ENCODE results near the gene NRCAM.
"Not testable (repeated sequence)": the region's sequence is repeated elsewhere in the genome, so short reads cannot be mapped to it uniquely, and the experiment has no call there.

Gene NRCAM

DNA sequence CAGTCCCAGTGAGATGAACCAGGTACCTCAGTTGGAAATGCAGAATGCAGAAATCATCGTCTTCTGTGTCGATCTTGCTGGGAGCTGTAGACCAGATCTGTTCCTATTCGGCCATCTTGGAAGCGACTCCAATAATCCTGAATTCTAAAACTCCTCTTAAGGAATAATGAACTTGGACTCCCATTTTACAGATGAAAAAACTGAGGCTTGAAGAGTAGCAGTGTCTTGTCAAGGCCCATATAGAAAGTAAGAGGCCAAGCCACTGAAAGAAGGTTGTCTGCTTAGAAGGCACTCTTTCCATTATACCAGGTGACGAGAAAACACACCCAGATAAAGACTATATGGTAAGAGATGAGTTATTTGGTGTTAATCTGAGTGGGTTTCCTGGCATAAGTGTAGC lies 177.5 kb downstream of the NRCAM start:
- DNase-seq (ENCODE audit: low spot score), result no peak

- DNase-seq (ENCODE audit: low spot score), result no peak
Measured at GRCh38 chr7:108278281-108278680, 178.0 kb downstream of the NRCAM start.

GRCh38 chr7:108274447-108274846 lies 181.8 kb downstream of the NRCAM start:
- DNase-seq (ENCODE audit: low spot score), result not testable (repeated sequence)

- not testable (repeated sequence) for DNase-seq (ENCODE audit: low spot score)
Measured at GRCh38 chr7:108272891-108273290, 183.3 kb downstream of the NRCAM start.

- no peak for DNase-seq (ENCODE audit: low spot score)
Measured at GRCh38 chr7:108270385-108271015, 185.7 kb downstream of the NRCAM start.

- no peak for DNase-seq (ENCODE audit: low spot score)
Measured at GRCh38 chr7:108268200-108268820, 187.9 kb downstream of the NRCAM start.

DNA sequence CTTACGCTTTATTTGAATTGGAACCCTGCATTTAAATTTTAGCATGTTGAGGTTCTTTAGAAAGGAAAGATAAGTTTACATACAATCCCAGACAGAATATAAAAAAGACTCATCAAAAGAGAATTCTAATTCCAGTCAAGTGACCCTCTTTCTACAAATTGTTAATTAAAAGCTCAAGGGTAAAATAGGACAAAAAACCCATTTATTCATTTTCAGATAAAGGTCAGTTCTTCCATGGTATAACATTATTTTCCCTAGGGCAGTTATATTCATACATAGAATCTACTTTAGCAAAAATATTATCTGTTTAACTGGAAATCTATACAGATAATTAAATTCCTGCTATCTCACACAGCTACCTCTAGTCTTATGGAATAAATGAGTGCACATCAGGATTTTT lies 188.6 kb downstream of the NRCAM start:
- DNase-seq (ENCODE audit: low spot score), result no peak

- DNase-seq (ENCODE audit: low spot score), result no peak
Measured at GRCh38 chr7:108266491-108266890, 189.7 kb downstream of the NRCAM start.

GRCh38 chr7:108266035-108266434 lies 190.2 kb downstream of the NRCAM start:
- no peak for DNase-seq (ENCODE audit: low spot score)

DNA sequence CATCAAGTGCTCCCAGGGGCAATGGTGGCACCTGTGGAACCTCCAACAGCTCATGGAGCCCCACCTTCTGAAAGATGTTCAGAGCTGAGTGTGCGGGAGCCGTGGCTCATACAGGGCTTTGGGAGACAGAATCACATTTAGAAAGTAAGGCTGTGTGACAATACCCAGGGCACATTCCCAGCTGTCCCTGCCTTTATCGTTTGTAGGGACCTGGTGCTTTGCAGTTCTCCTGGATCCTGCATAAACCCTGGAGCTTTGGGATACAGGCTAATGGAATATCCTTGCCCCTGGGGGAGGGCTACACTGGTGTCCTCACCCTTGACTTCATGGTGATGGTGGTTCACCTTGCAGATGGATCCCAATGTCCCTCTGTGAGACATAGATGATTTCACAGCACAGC lies 191.2 kb downstream of the NRCAM start:
- DNase-seq (ENCODE audit: low spot score), result no peak

DNA sequence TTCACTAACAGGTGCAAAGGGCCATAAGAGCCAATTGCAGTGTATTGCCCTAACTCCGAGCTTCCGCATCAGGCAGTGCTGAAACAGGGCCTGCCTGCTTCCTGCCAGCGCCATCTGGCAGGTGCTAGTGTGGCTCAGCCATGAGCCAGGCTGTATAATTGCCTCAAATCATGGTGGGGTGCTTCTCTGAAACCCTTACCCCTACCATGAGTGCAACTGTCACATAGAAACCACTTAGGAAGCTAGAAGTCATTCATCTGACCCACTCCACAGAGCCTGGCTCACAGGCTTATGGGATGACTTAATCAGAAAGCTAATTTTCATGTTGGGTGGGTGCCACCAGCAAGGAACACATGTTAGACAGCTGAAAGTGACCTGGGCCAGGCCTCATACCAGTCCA lies 192.8 kb downstream of the NRCAM start:
- no peak for DNase-seq (ENCODE audit: low spot score)

DNA sequence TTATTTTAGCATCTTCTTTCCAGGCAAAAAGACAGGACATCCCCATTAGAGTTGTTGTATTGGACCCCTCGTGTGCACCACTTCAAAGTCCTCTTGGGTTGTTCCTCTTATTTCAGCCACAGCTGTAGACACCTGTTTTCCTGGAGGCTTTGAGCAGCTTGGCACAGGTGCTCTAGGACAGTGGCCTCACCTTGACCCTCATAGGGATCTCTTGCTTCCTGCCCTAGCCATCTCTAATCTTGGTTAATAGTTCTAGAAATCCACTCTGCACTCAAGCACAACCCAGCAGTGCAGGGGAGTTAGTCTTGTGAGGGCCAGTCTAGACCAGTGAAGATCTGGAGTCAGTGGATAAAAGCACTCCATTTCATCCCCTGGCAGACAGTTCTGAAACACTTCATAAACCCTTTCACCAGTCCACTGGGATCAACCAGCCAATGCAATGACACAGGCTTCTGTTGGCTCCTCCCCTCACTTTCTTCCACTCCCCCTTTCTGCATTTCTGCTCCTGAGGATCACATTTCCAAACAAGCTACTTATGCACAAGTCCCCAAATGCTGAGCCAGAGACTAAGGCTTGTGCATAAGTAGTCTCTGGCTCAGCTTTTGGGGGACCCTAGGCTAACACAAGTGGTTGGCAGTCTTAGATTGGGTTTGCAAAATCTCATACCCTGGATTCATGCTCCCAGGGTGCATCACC lies 194.5 kb downstream of the NRCAM start:
- DNase-seq (ENCODE audit: low spot score), result no peak

DNA sequence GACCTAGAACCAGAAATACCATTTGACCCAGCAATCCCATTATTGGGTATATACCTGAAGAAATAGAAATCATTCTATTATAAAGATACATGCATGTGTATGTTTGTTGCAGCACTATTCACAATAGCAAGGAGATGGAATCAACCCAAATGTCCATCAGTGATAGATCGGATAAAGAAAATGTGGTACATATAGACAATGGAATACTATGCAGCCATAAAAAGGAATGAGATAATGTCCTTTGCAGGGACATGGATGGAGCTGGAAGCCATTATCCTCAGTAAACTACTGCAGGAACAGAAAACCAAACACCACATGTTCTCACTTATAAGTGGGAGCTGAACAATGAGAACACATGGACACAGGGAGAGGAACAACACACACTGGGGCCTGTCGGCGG lies 196.8 kb downstream of the NRCAM start:
- DNase-seq (ENCODE audit: low spot score), result not testable (repeated sequence)

GRCh38 chr7:108257954-108258353 lies 198.3 kb downstream of the NRCAM start:
- DNase-seq (ENCODE audit: low spot score), result no peak

- no peak for DNase-seq (ENCODE audit: low spot score)
Measured at GRCh38 chr7:108254259-108254658, 202.0 kb downstream of the NRCAM start.

DNA sequence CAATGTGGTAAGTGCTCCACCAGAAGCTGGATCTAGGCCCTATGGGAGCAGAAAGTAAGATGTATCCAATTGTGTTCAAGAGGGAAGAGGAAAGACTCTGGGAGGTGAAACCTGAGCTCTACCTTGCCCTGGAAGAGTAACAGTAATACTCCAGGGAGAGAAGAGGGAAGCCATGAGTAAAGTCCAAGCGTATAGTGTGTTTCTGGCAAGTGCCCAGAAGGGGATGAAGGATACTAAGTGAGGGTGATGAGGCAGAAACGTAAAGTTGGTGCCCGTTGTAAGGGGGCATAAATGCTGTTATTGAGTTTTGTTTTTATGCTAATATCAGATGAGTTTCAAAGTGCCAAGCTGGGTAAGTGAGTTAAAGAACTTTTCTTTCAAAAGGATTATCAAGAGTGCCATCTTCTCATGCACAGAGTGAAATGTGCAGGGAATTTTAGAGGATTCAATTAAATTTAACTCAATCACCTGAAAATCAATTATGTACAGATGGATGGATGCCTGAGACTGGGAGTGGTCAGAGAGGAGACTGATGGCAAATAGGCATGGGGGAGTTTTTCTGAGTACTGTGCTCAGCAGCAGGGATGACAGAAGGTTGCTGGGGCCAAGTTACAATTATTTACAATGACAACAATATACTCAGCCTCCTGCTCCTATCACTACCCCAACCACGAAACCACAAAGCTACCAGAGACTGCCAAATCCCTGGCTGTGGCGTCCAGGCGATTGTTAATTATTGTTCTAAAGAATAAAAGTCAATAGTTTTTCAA lies 202.8 kb downstream of the NRCAM start:
- DNase-seq (ENCODE audit: low spot score), result no peak

DNA sequence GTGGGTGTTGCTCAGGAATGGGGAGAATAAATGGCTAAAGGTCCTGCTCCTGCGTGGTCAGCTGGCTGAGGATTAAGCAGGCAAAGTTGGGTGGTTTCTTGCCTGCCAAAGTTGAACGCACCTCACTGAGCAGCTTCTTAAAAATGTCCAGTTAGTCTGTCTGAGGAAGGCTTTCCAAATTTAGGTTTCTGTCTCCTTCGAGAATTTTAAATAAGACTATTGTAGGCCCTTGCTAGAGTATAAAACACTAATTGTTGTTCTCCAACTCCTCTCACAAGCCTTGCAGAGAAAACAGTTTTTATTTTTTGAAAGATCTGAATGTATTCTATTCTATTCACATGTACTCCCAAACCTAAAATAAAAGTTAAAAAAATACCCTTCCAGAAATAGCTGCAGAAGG lies 204.1 kb downstream of the NRCAM start:
- no peak for DNase-seq (ENCODE audit: low spot score)

DNA sequence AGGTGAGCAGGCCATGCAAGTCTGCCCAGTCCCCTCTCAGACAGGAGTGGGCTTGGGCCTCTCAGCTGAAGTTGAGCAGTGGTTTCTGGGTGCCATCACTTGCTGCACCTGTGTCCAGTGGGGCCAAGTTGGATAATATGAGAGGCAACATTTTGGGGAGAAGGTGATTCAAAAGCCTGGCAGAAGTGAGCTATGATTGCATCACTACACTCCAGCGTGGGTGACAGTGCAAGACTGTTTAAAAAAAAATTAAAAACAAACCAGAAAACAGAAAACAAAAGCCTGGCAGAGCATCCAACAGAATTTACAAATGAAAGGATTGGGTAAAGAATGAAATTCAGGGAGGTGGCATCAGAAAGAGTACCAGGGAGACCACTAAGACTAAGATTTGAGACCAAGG lies 204.5 kb downstream of the NRCAM start:
- DNase-seq (ENCODE audit: low spot score), result no peak

DNA sequence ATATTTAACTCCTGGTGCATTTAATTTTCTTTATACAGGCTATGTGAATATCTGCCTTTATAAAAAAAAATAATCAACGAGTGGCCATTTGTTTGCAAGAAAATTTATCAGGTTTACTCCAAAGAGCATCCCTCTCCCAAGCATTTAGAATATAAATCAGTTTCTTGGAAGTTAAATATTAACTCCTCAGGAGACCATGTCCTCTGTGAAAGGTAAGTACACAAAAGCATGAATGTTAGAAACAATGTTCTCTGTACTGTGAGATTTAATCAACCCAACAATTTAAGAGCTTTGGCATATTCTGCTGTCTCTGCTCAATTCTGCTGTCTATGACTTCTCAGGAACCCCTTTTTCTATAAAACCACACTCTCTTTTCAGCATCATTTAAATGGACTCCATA lies 206.8 kb downstream of the NRCAM start:
- DNase-seq (ENCODE audit: low spot score), result no peak

DNA sequence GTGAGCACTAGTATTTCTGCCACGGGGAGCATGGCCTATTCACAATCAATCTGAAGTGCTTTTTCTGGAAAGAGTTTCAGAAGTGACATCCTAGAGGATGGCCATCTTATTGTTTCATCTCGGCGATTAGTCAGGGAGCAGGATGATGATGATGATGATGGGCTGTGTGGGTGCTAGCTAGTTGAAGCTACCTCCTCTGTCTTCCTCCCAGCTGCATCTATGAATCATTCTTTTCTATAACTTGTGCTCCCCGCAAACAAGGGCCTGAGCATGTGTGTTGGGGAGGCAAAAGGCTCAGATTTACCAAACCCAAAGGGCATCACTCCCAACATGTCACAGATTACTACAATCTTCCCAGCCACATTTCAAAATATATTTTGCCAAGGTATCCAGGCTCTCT lies 207.4 kb downstream of the NRCAM start:
- DNase-seq (ENCODE audit: low spot score), result no peak

DNA sequence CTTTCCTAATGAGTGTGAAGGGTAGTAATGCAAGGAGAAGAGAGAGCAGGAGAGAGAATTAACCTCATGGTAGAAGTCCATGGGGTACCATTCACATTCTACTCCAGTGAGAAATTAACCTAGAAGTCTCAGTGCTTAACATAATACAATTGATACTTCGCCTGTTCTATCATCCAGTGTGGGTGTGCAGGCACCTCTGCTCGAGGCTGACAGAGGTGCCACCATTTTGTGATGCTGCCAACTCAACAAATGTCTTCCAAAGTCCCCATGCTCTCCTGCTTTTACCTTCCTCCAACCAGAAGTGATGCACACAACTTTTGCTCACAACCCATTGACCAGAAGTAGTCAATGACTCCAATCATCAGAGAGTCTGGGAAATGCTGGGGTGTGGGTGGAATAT lies 207.8 kb downstream of the NRCAM start:
- no peak for DNase-seq (ENCODE audit: low spot score)

- no peak for DNase-seq (ENCODE audit: low spot score)
Measured at GRCh38 chr7:108247614-108248013, 208.6 kb downstream of the NRCAM start.
